Cortex of kidney (tissue), 1 donor: Measurements from ENCODE around the gene PDE4B.

Experiments used
- DNase-seq: peaks from one replicate; lab custom pipeline; 2025; lab: John Stamatoyannopoulos, UW

PDE4B gene

GRCh38 chr1:66265268-66265667, 472.6 kb downstream of the PDE4B start:
- DNase-seq = no peak

DNA sequence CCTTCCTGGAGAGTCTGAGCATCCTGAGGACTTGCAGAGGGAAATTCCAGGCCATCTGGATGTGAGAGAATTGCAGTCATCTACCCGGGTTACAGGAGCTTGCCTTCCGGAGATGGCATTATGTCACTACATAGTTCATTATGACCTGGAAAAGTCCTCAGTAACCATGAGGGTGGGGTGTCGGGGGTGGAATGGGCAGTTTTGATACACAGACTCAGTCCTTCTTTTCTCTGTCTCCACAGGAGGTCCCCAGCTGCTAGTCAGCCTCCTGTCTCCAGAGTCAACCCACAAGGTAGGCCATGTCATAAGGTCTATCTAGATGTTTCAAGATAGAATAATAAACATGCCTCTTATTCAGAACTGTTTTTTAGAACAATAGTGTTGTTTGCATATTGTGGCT, 473.1 kb downstream of the PDE4B start:
- DNase-seq = no peak

DNA sequence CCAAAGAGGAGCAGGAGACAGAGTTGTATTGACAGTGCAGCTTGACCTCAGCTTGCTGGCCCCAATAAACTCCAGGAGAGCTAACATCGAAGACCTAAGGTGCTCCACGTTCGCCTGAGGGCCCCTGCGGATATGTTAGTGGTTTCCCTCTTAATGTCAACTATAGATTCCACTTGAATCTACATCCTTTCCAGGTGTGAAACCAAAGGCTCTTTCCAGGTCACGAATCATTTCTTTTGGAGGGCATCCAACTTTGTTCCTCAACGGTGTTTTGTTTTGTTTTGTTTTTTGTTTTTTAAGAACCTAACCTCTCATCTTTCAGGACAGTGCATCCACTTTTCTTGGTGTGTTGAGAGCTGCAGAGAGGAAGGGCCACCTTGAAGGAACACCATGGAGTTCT, 473.7 kb downstream of the PDE4B start:
- DNase-seq = no peak

GRCh38 chr1:66266756-66267155, 474.1 kb downstream of the PDE4B start:
- no peak for DNase-seq

GRCh38 chr1:66267201-66267940, 474.7 kb downstream of the PDE4B start:
- DNase-seq = no peak

DNA sequence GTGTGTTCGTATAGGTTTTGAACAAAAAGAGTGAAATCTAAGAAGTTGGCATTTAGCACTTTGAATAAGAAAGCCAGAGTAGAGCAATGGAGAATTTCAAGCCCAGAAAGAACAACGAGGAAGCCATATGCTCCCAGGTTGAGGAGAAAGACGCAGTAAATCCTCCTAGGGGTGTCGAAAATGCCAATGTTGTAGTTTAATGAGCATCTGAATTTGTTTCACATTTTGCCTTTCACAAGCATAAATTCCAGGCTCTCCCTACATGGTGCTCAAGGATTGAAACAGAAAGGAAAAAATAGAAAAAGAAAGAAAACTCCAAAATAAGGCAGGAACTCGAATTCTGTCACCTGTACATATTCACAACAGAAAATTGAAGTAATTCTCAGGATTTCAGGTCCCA, 476.5 kb downstream of the PDE4B start:
- DNase-seq = no peak

- no peak for DNase-seq
These were observed 477.6 kb downstream of the PDE4B start for GRCh38 chr1:66270119-66270812.

GRCh38 chr1:66271216-66271903, 478.7 kb downstream of the PDE4B start:
- DNase-seq = no peak

DNA sequence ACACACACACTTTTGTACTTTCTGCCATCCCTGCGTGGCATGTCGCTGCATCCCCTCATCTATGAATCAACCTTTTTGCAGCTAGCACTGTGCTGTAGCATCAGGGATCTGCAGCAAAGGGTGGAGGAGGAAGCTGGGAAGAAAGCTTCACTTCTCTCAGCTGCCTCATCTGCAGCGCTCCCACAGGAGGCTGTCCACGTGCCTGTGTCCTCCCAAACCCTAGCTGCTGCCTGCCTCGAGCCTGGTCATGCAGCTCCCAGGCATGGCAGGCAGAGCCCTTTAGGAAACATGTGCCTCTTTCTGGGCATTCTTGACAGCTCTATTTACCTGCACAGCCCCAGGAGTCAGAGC, 479.2 kb downstream of the PDE4B start:
- no peak for DNase-seq

DNA sequence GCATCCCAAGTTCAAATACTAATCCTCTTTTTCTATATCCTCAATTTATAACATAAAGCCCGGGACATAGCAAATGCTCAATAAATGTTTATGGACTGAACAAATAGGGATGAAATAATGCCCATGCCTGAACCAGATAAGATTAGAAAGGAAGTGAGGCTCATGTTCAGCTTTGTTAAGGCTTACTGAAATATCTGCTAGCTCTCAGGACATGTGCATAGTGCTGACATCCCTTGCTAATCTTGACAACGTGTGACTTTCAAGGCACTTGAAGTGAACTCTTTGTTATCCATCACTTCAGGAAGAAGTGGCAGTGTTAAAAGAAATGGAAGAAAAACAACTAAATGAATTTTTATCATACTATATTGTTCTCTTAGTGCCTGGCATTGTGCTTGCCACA, 481.0 kb downstream of the PDE4B start:
- no peak for DNase-seq

DNA sequence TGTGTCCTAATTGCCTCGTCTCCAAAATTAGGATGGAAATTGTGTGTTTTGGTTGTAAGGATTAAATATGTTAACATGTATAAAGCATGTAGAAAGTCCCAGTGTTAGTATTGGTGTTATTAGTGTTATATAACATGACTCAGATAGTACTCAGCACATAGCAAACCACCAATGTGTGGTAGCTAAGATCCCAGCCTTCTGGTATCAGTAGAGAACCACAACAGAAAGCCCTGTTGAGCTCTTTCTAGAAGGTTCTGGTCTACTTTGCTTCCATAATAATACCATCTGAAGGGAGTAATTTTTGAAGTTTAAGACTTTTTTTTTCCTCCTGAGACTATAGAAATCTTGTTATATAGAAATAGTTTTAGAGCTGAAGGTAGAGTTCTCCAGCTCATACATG, 481.9 kb downstream of the PDE4B start:
- no peak for DNase-seq

- DNase-seq = no peak
These were observed 482.4 kb downstream of the PDE4B start for GRCh38 chr1:66275083-66275482.

DNA sequence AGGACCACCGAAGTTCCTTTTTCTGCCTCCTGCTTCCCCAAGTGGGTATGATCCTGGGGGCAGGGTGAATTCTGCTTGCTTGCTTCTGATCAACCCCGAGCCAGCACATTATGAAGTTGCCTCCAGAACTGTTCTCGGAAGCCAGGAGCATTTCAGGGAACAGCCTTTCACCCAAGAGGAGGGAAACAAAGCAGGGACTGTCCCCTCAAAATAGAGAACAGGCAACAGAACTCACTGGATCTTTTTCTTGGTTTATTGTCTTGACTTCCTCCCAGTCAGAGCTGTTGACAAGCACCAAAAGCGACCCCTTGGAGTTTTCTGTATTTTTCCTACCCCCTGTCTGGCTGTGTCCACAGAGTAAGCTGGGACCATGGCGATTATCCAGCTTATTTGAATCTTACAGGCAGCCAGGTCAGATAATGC, 482.9 kb downstream of the PDE4B start:
- DNase-seq = no peak

- no peak for DNase-seq
These were observed 483.5 kb downstream of the PDE4B start for GRCh38 chr1:66276218-66276617.

GRCh38 chr1:66278260-66279021, 485.7 kb downstream of the PDE4B start:
- DNase-seq = no peak

DNA sequence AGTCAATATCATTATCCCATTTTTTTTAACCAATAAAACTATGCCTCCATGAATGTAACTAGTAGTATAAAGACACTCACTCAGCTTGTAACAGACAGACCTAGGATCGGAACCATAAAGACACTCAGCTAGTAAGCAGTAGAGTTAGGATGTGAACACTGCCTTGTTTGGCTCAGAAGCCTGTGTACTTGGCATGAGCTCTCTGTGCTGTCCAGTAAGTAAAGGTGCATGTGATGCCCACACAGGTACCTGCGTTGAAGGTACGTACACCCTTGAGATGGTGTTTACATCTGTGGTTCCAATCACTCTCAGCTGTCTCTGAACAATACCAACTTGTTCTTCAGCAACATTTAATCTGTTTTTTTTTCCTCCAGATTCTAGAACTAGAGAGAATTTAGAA, 489.1 kb downstream of the PDE4B start:
- DNase-seq = no peak

- no peak for DNase-seq
These were observed 489.7 kb downstream of the PDE4B start for GRCh38 chr1:66282343-66282852.

DNA sequence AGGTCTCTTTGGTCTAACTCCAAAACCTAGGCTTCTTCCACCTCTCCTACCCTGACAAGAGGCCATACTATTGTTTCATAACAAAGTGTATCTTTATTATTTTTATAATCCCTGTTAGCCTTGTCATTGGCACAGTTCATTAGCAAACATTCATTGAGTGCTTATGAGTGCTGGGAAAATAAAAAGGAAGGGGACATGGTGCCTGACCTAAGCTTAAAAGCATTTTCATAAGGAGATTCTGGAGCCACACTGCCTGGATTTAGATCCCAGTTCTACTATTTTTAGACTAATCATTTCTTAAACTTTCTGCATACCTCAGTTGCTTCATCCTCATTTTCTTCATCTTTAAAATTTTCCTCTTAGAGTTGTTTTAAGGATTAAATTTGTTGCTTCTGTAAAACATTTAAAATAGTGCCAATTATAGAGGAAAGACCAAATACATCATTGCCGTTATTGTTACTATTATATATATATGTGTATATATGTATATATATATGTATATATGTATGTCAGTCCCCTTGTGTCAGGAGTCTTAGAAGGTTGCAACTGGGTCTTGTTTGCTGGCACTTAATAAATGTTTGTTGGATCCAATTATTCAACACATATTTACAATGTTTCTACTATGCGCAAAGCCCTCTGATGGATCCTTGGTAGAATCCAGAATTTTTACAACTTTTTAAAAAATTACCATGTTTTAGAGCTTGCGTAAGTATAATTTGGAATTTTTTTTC, 490.4 kb downstream of the PDE4B start:
- no peak for DNase-seq

- no peak for DNase-seq
These were observed 490.9 kb downstream of the PDE4B start for GRCh38 chr1:66283622-66284041.

GRCh38 chr1:66284746-66285145, 492.1 kb downstream of the PDE4B start:
- no peak for DNase-seq

- no peak for DNase-seq
These were observed 493.0 kb downstream of the PDE4B start for GRCh38 chr1:66285618-66286270.
